Sigmoid colon (tissue), 4 donors: ENCODE measurements around the gene NTF3.

Experiments
- CTCF ChIP-seq, 4 experiments: fragments of 450-650 bp in 3 of 4; fragments of 200-600 bp in 1 of 4; IDR thresholded peaks; one replicate each; pipeline ENCODE4 v1.5.1; 2016 to 2019; ENCODE audit warnings: antibody characterized with exemption in 4 of 4, mild to moderate bottlenecking in 3 of 4, moderate library complexity in 2 of 4
- EP300 ChIP-seq, 4 donors: sonication (generic); formaldehyde crosslinking; IDR thresholded peaks; one replicate each; pipeline ENCODE4 v1.6.1; 2017; ENCODE audit warnings: antibody characterized with exemption in 4 of 4
- POLR2A ChIP-seq, 2 donors: fragments of 450-650 bp; IDR thresholded peaks; one replicate each; pipeline ENCODE4 v1.6.1; 2016; ENCODE audit warnings: antibody characterized with exemption in 2 of 2, mild to moderate bottlenecking in 2 of 2, moderate library complexity in 2 of 2

GRCh38 chr12:5518584-5519365 lies 86.9 kb downstream of the NTF3 start:
- no peak for TF ChIP-seq CTCF (IDR thresholded peaks at IDR 0.05)
- TF ChIP-seq POLR2A (IDR thresholded peaks at IDR 0.05): no peak
- no peak for TF ChIP-seq EP300 (IDR thresholded peaks at IDR 0.05)
